GM21576 (cell line): ENCODE results near the gene DLGAP1.

ENCODE experiments used
- ATAC-seq: cut with Tn5 transposase; IDR thresholded peaks from one replicate; pipeline ENCODE4 v1.9.1; 2021; ENCODE audit warnings: mild to moderate bottlenecking, moderate library complexity; ENCODE audit not compliant: unreplicated experiment

The DLGAP1 gene

DNA sequence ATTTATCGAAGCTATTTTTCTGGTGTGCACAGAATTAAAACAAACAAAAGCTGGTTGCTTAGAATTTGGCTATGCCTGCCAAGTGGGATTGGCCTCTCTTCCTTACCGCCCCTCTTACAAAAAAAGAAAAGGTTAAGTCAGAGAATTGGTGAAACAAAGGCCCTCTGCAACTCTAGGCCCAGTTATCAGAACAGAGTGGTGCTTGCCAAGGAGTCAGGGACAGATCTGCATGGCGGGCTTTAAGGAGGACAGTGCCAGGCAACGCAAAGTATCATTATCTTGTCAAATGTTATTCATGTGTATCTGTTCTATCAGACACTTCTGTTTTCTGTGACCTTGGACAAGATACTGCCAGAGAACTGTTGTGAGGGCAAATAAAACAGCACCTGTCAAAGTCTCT is 926.9 kb downstream of the DLGAP1 start:
- ATAC-seq, result no peak

- peak; percentile 51 for ATAC-seq
These were observed 928.4 kb downstream of the DLGAP1 start for GRCh38 chr18:3526421-3527354.

DNA sequence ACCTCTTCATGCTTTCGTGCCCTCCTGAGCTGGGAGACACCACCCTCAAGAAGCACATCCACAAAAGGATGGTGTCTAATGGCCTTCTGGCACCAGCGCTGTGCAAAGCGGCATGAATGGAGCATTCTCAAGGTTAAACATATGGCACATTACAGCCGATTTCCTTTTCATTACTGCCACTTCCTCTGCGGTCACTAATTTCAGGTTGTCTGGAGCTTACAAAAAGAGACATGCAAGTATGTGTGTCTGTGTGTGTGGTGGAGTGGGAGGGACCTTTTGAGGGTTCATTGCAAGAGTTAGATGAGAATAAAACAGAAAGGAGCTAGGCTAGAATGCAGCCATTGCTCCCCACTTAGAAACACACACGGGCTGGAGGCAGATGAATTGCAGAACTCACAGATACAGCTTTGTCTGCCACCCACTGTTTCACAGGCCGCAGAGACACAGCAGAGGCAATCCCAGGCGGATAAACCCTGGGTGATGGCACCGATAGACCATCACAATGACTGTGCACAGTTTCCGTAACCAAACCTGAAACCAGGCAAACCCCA is 929.2 kb downstream of the DLGAP1 start:
- peak; percentile 83 for ATAC-seq

DNA sequence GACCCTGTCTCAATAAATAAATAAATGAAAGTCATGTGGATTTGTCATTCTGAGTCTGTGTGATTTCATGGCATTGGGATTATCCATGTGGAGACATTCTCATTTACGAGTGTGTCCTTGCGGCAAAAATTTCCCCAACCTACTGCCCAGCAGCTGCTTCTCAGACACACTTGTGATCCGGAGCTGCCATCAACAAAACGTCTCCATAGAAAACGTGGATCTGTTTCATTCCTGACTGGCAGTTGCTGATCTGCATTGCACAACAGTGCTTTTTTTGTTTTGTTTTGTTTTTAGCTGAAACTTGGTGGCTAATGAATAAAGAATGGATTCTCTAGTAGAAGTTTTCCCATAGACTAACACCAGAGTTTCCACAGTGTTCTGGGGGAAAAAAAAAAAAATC is 930.4 kb downstream of the DLGAP1 start:
- no peak for ATAC-seq

DNA sequence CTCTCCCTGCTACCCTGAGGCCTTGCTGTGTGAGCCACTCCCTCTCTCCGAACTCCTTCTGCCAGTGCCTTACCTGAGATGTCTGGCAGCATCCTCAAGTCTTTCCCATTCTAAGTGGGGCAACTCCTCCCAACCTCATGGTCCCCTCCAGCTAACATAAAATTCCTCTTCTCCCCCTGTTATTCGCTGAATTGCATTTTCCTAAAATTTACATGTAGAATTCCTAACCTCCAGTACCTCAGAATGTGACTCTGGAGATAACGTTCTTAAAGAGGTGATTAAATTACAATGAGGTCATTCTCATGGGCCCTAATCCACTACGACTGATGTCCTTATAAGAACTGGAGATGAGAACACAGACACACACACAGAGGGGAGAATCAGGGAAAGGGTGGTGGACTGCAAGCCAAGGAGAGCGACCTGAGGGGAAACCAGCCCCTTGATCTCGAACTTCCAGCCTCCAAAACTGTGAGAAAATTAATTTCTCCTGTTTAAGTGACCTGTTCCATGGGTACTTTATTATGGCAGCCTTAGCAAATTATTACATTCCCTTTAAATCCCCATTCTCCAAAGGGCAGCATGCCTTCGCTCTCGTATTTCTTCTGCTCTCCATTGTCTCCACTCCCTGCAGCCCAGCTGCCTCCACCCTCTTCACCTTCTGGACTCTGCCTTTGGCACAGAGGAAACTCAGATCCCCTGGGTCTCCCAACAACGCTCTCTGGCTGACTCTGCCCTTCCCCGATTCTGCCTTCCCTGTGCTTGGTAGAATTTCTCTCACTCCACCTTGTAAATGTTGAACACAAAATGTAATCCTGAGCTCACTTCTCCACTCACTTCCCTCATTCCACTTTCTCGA is 934.6 kb downstream of the DLGAP1 start:
- ATAC-seq, result no peak

- ATAC-seq, result no peak
These were observed 940.5 kb downstream of the DLGAP1 start for GRCh38 chr18:3514312-3515216.

- peak; percentile 70 for ATAC-seq
These were observed 941.6 kb downstream of the DLGAP1 start for GRCh38 chr18:3513481-3513880.

DNA sequence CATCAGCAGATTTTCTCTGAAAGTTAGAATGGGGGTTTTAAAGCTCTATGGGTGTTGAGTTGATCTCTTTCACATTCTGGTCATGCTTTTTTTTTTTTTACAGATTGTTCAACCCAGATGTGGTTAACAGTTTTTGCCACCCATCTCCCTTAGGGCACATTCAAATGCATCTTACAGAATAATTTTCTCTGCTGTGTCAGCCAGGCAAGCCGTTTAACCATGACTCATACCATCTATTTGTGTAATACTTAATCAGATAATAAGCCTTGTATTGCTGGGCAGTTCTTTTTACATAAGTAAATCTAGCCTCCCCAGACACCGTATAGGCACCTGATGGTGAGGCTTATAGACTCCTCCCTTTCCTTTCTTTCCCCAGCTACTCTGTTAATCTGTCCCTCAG is 943.1 kb downstream of the DLGAP1 start:
- ATAC-seq, result no peak

DNA sequence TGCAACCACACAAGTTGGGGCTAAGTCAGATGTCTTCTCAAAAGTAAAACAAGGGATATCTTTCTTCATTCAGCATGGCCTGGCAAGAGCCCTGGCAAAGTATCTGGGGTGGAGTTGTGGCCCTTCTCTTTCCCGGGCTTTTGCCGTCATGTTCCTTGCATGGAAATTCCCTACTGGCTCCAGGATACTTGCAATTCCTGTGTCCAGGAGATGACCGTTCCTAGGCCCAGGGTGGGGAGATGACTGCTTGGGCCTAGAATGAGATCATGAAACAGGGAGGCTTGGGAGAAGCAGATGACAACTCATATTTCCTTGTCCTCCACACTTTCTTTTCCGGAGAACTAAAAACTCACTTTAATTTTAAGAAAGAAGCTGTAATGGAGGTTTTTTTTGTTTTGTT is 944.2 kb downstream of the DLGAP1 start:
- ATAC-seq, result no peak

DNA sequence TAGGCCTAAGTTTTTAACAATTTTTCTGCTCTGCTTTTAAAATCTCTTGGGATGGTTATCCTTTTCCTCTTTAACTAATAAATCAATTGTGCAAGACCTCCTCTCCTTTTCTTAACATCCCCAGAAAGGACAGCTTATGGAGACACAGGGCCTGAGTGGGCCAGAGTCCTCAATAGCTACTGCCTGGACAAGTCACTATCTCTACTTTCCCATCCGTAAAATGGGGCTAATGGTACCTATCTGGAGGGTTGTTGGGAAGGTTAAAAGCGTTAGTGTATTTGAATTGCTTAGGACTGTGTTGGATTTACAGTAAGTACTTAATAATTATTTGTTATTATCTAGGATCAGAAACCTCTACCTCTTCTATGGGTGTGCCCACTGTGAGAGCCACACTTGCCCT is 945.1 kb downstream of the DLGAP1 start:
- no peak for ATAC-seq

DNA sequence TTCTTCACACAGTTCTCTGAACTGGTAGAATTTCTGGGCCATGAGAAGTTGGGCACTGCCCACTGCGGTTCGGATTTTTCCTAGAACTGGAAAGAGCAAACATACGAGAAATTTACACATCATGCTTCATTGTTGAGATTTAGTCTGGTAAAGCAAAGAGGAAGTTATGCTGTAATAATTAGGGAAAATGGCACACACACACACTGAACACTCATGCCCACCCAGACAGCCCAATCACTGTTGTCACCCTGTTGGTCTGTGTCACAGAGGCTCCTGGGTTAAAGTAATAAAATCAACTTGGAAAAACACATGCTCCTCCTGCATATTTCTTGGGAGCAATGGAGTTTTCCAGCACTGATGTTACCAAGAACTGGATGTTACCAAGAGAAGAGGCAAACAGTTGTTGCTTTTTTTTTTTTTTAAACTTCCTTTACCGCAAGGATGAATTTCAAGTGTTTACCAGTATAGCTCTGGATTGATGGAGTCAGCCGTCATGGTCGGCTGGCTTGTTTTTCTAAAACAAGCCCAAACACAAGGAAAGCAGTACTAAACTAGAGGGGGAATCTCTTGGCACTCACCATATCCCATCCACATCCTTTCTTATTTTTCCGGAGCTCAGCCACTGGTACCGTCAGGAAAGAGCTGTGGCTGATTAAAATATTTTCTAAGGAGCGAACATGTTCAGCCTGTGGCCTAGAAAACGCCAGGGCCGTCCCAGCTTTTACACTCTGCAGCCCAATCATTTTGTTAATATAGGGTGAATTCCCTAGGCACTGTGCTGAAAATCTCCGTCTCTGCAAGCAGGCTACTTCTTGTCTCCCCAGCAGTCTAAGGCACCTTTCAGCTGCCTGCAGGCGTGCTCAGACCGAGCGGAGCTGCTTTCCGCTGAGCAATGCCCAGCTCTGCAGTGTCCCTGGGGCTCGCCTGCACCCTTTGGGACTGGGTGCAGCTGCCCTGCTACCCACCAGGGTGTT is 946.2 kb downstream of the DLGAP1 start:
- ATAC-seq, result no peak

GRCh38 chr18:3504637-3505036 is 950.5 kb downstream of the DLGAP1 start:
- ATAC-seq, result no peak

GRCh38 chr18:3502650-3503049 is 952.5 kb downstream of the DLGAP1 start:
- no peak for ATAC-seq

- no peak for ATAC-seq
These were observed 955.1 kb downstream of the DLGAP1 start for GRCh38 chr18:3500016-3500415.

- no peak for ATAC-seq
These were observed 955.6 kb downstream of the DLGAP1 start for GRCh38 chr18:3499501-3499900.

GRCh38 chr18:3498698-3499471 is 956.2 kb downstream of the DLGAP1 start:
- no peak for ATAC-seq

GRCh38 chr18:3495691-3496430 is 959.2 kb downstream of the DLGAP1 start:
- no peak for ATAC-seq

GRCh38 chr18:3494569-3494968 is 960.5 kb downstream of the DLGAP1 start:
- ATAC-seq, result no peak
